ENCODE measurements around the gene DALRD3.

GRCh38 chr3:49057268-49057667 is 38.9 kb upstream of the DALRD3 start:
- no peak for TF ChIP-seq POLR2AphosphoS5 (IDR thresholded peaks at IDR 0.05; ENCODE audit: low read depth, low read length)
- no peak for TF ChIP-seq CTCF (IDR thresholded peaks at IDR 0.05 in 2 of 3, conservative IDR thresholded peaks at IDR 0.05 in 1 of 3; ENCODE audit: borderline replicate concordance in 1 of 3, insufficient read depth in 1 of 3, low read depth in 2 of 3, low read length in 2 of 3)
- TF ChIP-seq EZH2phosphoT487 (IDR thresholded peaks at IDR 0.05; ENCODE audit: borderline replicate concordance) = no peak
- TF ChIP-seq, protein P1, sequence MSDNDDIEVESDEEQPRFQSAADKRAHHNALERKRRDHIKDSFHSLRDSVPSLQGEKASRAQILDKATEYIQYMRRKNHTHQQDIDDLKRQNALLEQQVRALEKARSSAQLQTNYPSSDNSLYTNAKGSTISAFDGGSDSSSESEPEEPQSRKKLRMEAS (IDR thresholded peaks at IDR 0.05) = no peak
- no peak for TF ChIP-seq CEBPB (IDR thresholded peaks at IDR 0.05; ENCODE audit: low read depth)
- no peak for TF ChIP-seq RAD21 (IDR thresholded peaks at IDR 0.05; ENCODE audit: low read depth)
- TF ChIP-seq FOSL1 (IDR thresholded peaks at IDR 0.05; ENCODE audit: low read depth) = no peak
- no peak for TF ChIP-seq POLR2A (IDR thresholded peaks at IDR 0.05; ENCODE audit: borderline replicate concordance, extremely low read depth, insufficient read depth, insufficient read length)
- TF ChIP-seq TCF7L2 (IDR thresholded peaks at IDR 0.05; ENCODE audit: borderline replicate concordance, extremely low read depth, insufficient read depth, insufficient read length) = no peak

Measured in HCT116 (cell line).